ENCODE data around the gene CDC34.
"Not testable (repeated sequence)": the region's sequence is repeated elsewhere in the genome, so short reads cannot be mapped to it uniquely, and the experiment has no call there.

CDC34 gene

DNA sequence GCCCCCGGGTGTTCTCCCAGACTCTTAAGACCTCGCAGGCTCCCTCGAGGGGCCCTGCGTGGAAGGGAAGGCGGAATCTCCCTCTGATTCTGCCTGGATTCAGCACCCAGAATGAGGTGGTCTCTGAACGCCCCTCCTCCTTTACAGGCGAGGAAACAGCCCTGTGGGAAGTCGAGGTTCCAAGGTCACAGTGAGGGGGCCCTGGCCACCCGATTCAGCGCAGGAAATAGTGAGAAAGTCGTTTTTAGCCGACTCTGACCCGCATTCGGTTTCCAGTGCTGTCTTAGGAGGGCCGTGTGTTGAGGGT is 41.9 kb downstream of the CDC34 start:
- no peak for DNase-seq (ENCODE audit: low spot score)

GRCh38 chr19:574658-575526 is 43.3 kb downstream of the CDC34 start:
- DNase-seq (ENCODE audit: low spot score) = no peak

GRCh38 chr19:575527-576506 is 44.3 kb downstream of the CDC34 start:
- DNase-seq (ENCODE audit: low spot score) = no peak

DNA sequence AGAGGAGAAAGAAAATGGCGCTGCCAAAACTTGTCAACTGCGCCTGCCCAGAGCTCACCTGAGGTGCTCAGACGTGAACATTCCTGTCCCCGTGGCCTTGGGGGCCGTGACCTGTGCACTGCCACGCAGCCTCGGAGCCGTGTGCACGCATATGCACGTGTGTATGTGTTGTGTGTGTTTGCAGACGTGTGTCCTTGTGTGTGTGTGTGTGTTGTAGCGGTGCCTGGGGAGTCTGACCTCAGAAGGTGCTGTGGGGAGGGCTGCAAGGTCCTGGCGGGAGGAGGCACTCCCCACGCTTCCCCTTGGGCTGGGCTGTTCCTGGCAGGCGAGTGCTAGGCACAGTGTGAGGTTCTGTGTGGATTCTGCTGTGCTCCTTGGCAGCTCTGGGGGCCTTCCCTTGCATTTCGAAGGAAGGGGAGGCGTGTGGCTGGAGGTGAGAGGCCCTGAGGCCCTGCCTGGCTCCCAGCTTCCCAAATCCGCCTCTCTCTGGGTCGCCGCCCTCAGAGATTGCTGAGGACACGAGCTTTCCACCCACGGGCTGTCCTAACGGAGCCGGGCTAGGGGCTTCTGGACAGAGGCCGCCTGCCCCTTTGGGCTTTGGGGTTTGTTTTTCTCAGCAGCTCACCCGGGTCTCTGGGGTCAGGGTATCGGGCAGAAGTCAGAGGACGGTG is 45.3 kb downstream of the CDC34 start:
- no peak for DNase-seq (ENCODE audit: low spot score)

DNA sequence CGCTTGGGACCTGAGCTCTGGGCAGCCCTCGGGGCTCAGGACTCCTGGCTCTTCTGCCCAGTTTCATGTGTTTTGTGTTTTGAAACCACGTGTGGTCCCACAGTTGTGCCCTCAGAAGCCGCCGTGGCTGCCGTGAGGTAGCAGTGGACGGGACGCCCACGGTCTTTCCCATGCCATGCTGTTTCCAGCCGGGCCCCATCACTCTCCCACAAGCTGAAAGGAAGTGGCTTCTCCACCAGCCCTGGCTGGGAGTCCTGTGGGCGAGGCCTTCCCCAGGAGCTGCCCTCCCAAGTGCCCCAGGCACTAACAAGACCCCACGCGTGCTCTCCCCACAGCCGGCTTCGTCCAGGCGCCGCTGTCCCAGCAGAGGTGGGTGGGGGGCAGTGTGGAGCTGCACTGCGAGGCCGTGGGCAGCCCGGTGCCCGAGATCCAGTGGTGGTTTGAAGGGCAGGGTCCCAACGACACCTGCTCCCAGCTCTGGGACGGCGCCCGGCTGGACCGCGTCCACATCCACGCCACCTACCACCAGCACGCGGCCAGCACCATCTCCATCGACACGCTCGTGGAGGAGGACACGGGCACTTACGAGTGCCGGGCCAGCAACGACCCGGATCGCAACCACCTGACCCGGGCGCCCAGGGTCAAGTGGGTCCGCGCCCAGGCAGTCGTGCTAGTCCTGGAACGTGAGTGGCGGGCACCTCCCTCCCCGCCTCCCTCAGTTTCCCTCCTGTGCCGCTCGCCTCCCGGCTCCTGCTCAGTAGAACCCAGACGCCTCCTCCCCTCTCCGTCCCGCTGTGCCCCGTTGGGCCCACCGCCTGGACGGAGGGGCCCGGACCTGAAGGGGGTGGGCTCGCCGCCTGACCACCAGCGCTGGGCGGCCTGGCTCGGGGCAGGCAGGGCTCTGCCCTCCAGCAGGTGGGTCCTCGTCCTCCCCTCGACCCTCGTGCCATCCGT is 46.2 kb downstream of the CDC34 start:
- no peak for DNase-seq (ENCODE audit: low spot score)

- DNase-seq (ENCODE audit: low spot score) = no peak
These were observed 47.7 kb downstream of the CDC34 start for GRCh38 chr19:579111-579841.

- DNase-seq (ENCODE audit: low spot score) = no peak
These were observed 48.2 kb downstream of the CDC34 start for GRCh38 chr19:579842-580155.

- no peak for DNase-seq (ENCODE audit: low spot score)
These were observed 48.8 kb downstream of the CDC34 start for GRCh38 chr19:580274-580835.

- DNase-seq (ENCODE audit: low spot score) = no peak
These were observed 50.0 kb downstream of the CDC34 start for GRCh38 chr19:581399-582111.

DNA sequence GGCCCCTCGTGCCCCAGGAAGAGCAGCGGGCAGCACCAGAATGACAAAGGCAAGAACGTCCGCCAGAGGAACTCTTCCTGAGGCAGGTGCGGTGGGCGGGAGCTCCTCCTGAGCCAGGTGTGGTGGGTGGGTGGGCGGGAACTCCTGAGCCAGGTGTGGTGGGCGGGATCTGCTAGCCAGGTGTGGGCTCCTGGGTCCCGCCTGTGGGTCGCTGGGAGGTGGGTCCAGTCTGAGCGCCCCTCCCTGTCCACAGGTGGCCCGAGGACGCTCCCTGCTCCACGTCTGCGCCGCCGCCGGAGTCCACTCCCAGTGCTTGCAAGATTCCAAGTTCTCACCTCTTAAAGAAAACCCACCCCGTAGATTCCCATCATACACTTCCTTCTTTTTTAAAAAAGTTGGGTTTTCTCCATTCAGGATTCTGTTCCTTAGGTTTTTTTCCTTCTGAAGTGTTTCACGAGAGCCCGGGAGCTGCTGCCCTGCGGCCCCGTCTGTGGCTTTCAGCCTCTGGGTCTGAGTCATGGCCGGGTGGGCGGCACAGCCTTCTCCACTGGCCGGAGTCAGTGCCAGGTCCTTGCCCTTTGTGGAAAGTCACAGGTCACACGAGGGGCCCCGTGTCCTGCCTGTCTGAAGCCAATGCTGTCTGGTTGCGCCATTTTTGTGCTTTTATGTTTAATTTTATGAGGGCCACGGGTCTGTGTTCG is 51.1 kb downstream of the CDC34 start:
- no peak for DNase-seq (ENCODE audit: low spot score)

GRCh38 chr19:583198-583967 is 51.8 kb downstream of the CDC34 start:
- DNase-seq (ENCODE audit: low spot score) = no peak

GRCh38 chr19:583968-584239 is 52.3 kb downstream of the CDC34 start:
- no peak for DNase-seq (ENCODE audit: low spot score)

GRCh38 chr19:584240-585001 is 52.9 kb downstream of the CDC34 start:
- no peak for DNase-seq (ENCODE audit: low spot score)

DNA sequence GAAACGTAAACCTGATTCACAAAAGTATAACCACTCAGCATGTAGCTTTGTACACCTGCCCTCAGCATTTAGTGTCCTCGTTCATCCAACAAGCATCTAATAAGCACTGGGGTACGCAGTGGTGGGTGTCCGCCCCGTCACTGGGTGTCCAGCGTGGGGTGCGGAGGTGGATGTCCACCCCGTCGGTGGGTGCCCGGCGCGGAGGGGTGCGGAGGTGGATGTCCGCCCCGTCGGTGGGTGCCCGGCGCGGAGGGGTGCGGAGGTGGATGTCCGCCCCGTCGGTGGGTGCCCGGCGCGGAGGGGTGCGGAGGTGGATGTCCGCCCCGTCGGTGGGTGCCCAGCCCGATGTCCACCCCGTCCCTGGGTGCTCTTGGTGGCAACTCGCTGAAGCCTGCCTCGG is 53.6 kb downstream of the CDC34 start:
- DNase-seq (ENCODE audit: low spot score) = not testable (repeated sequence)

GRCh38 chr19:585551-586110 is 54.1 kb downstream of the CDC34 start:
- no peak for DNase-seq (ENCODE audit: low spot score)

DNA sequence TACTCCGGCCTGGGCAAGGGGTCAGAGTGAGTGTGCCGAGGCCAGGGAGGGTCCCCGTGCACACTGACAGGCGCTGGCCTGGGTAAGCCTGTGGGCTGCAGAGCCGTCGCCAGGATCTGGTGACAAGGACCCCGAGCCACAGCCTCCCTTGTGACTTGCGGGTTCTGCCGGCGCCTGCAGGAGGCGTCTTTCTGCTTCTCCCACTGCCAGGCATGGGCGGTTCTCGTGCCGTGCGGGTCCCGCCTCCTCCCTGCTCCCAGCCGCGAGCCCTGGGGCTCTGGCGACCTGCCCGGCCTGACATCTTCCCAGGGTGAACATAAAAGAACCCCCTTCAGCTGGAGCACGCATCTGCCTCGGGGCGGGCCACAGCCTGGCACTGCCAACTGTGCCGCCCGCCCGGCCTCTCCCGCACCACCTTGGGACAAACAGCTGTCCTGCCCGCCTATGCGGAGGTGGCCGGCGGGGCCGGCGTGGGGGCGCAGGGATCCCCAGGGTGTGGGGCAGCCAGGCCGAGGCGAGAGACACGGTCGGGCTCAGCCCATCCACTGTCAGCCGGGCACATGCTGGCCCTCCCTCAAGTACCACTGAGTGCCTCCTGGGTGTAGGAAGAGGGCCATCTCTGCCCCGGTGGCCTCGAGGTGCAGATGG is 56.7 kb downstream of the CDC34 start:
- no peak for DNase-seq (ENCODE audit: low spot score)
